Inflammatory macrophage treated with lipopolysaccharide for 1 hour (primary cell): ENCODE data around the gene B4GALNT1.
"Not testable (repeated sequence)": the region's sequence is repeated elsewhere in the genome, so short reads cannot be mapped to it uniquely, and the experiment has no call there.

Experiments used
- DNase-seq, 2 donors: peaks; one replicate each; pipeline ENCODE4 v3.0.0-alpha.2; 2020 to 2022

The B4GALNT1 gene

GRCh38 chr12:57620245-57620935, 12.6 kb downstream of the B4GALNT1 start:
- DNase-seq: no peak

GRCh38 chr12:57619434-57620244, 13.4 kb downstream of the B4GALNT1 start:
- no peak for DNase-seq

- DNase-seq: no peak
These were observed 14.0 kb downstream of the B4GALNT1 start for GRCh38 chr12:57618966-57619433.

GRCh38 chr12:57618431-57618830, 14.6 kb downstream of the B4GALNT1 start:
- not testable (repeated sequence) for DNase-seq

GRCh38 chr12:57617942-57618341, 15.1 kb downstream of the B4GALNT1 start:
- no peak for DNase-seq

- no peak for DNase-seq
These were observed 16.5 kb downstream of the B4GALNT1 start for GRCh38 chr12:57616383-57617101.

- no peak for DNase-seq
These were observed 17.4 kb downstream of the B4GALNT1 start for GRCh38 chr12:57615637-57616036.

GRCh38 chr12:57614948-57615500, 18.0 kb downstream of the B4GALNT1 start:
- DNase-seq: no peak

- DNase-seq: peak in 1 of 2 donors; percentile 22
These were observed 18.6 kb downstream of the B4GALNT1 start for GRCh38 chr12:57614178-57614947.

- DNase-seq: no peak
These were observed 19.4 kb downstream of the B4GALNT1 start for GRCh38 chr12:57613427-57614109.

GRCh38 chr12:57612711-57613426, 20.1 kb downstream of the B4GALNT1 start:
- DNase-seq: no peak

GRCh38 chr12:57611827-57612710, 20.9 kb downstream of the B4GALNT1 start:
- no peak for DNase-seq

- no peak for DNase-seq
These were observed 21.7 kb downstream of the B4GALNT1 start, which contains the start of gene ARHGEF25 for GRCh38 chr12:57611108-57611826. TSS of gene ARHGEF25 (plus strand) at chr12:57611435. CDS start at chr12:57611895, 460 bp downstream.

- no peak for DNase-seq
These were observed 22.4 kb downstream of the B4GALNT1 start for GRCh38 chr12:57610554-57611107.

- no peak for DNase-seq
These were observed 23.0 kb downstream of the B4GALNT1 start for GRCh38 chr12:57609781-57610553.

GRCh38 chr12:57609101-57609780, 23.8 kb downstream of the B4GALNT1 start:
- no peak for DNase-seq

- no peak for DNase-seq
These were observed 24.9 kb downstream of the B4GALNT1 start for GRCh38 chr12:57607958-57608663.
